ENCODE results near the gene MIOX.

- TF ChIP-seq CTCF (IDR thresholded peaks at IDR 0.05; ENCODE audit: low read depth, low read length, poor library complexity, severe bottlenecking) (no peak), EZH2phosphoT487 (IDR thresholded peaks at IDR 0.05; ENCODE audit: borderline replicate concordance, low read length) (no peak)
Observed at GRCh38 chr22:50504369-50505211, 17.9 kb downstream of the MIOX start.
